Brain microvascular endothelial cell (primary cell): ENCODE measurements around the gene LLGL2.
"Not testable (repeated sequence)": the region's sequence is repeated elsewhere in the genome, so short reads cannot be mapped to it uniquely, and the experiment has no call there.

Source experiments
- DNase-seq: peaks from one replicate; pipeline ENCODE4 v3.0.0-alpha.2; 2020
- H3K27ac ChIP-seq: fragments of 250-450 bp; sonication (Bioruptor Pico); 2 replicates; pipeline ENCODE4 v1.5.1; 2020; ENCODE audit warnings: mild to moderate bottlenecking, moderate library complexity
- H3K27me3 ChIP-seq: fragments of 250-450 bp; sonication (Bioruptor Pico); replicated peaks from 2 replicates; pipeline ENCODE4 v1.5.1; 2020; ENCODE audit warnings: mild to moderate bottlenecking
- H3K36me3 ChIP-seq: fragments of 250-450 bp; sonication (Bioruptor Pico); replicated peaks from 2 replicates; pipeline ENCODE4 v1.5.1; 2020; ENCODE audit warnings: mild to moderate bottlenecking
- H3K4me3 ChIP-seq: 2 replicates; pipeline ENCODE4 v1.5.1; 2011; ENCODE audit warnings: low read depth, mild to moderate bottlenecking, control low read depth, low read length, moderate library complexity
- in situ Hi-C: cut with HindIII; loops from 2 replicates; pipeline ENCODE4 v1.10.0; 2017; ENCODE audit warnings: low sequenced_read_pairs, low pct_ligation_motif_present
- TF ChIP-seq, protein P1 (sequence below): IDR thresholded peaks from 2 replicates; pipeline ENCODE4 v1.5.1; 2011; ENCODE audit warnings: low read depth, mild to moderate bottlenecking, moderate library complexity, low read length, control low read depth, inconsistent platforms; ENCODE audit errors: missing control alignments

LLGL2 gene

DNA sequence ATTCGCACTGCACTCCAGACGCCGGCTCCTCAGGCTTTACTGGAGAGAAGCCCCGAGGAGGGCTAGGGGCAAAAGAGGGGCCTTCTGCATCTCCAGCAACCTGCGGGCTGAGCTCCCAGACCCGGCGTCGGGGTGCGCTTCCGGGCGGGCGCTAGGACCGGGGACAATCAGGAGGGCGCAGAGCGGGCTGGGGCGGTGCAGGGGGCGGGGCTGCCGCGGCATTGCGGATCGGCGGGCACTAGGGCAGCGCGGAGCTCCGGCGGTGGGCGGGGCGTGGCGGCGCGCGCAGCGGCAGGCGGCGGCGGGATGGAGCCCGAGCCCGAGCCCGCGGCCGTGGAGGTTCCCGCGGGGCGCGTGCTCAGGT, 9.3 kb upstream of the LLGL2 start, which contains the start of gene TSEN54:
Gene TSEN54 (plus strand): TSS at position 274 of the 364 bp plus-strand sequence. CDS start 33 bp downstream, at position 307.
- H3K27me3 ChIP-seq: no peaks in the 10 kb centered on the region
- peak within 1 kb of the TSS; percentile 74 for H3K4me3 ChIP-seq
- H3K27ac ChIP-seq: no peak within 1 kb of the TSS
- in situ Hi-C loops: no loop called here
- TF ChIP-seq, protein P1, sequence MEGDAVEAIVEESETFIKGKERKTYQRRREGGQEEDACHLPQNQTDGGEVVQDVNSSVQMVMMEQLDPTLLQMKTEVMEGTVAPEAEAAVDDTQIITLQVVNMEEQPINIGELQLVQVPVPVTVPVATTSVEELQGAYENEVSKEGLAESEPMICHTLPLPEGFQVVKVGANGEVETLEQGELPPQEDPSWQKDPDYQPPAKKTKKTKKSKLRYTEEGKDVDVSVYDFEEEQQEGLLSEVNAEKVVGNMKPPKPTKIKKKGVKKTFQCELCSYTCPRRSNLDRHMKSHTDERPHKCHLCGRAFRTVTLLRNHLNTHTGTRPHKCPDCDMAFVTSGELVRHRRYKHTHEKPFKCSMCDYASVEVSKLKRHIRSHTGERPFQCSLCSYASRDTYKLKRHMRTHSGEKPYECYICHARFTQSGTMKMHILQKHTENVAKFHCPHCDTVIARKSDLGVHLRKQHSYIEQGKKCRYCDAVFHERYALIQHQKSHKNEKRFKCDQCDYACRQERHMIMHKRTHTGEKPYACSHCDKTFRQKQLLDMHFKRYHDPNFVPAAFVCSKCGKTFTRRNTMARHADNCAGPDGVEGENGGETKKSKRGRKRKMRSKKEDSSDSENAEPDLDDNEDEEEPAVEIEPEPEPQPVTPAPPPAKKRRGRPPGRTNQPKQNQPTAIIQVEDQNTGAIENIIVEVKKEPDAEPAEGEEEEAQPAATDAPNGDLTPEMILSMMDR: no peak
- peak; percentile 81 for DNase-seq
- no peaks in the 10 kb centered on the region for H3K36me3 ChIP-seq

DNA sequence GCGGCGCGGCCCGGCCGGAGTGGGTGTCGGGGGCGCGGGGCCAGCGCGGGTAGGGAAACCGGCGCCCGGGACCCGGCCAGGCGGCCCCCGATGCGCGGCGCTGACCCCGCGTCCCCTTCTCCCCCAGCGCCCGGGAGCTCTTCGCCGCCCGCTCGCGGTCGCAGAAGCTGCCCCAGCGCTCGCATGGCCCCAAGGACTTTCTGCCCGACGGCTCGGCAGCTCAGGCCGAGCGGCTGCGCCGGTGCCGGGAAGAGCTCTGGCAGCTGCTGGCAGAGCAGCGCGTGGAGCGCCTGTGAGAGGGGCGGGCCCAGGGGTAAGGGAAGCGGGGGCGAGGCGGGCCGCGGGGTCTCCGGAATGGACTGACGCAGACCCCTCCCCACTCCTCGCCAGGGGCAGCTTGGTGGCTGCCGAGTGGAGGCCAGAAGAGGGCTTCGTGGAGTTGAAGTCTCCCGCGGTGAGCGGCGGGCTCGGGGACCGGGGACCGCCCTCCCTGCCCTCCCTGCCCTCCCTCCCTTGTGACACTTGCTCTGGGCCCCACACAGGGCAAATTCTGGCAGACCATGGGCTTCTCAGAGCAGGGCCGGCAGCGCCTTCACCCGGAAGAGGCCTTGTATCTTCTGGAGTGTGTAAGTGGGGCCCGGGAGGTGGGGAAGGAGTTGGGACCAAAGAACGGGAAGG, 8.7 kb upstream of the LLGL2 start:
- no peak for DNase-seq
- Histone ChIP-seq H3K4me3 (peak overlapping the region; percentile 74), H3K27me3 (no peaks in the 10 kb centered on the region), H3K27ac (no peak overlapping the region), H3K36me3 (no peaks in the 10 kb centered on the region)
- in situ Hi-C loops: no loop called here
- TF ChIP-seq, protein P1: no peak

DNA sequence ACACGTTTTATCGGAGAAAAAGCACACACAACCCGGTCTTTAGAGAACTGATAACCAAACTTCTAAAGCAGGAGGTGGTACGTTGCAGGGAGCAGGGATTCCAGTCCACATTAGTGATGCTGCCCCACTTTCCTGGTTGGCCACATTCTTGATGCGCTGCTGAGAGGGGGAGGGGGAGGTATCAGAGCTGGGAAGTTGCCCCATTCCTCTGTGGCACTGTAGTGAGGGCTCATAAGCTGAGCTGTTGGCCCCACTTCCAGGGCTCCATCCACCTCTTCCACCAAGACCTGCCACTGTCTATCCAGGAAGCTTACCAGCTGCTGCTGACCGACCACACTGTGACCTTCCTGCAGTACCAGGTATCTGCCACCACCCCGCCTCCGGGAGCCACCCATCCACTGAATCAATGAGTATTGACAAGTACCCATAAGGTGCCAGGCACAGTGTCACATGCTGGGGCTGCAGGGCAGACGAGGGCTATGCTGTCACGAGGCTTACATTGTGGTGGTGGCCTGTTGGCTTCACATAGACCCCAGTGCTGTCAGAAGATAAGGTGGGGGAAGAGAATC, 8.1 kb upstream of the LLGL2 start:
- no peak for DNase-seq
- no peaks in the 10 kb centered on the region for H3K36me3 ChIP-seq
- peak overlapping the region; percentile 74 for H3K4me3 ChIP-seq
- no peak overlapping the region for H3K27ac ChIP-seq
- TF ChIP-seq, protein P1: peak; percentile 3
- in situ Hi-C loops: no loop called here
- H3K27me3 ChIP-seq: no peaks in the 10 kb centered on the region

DNA sequence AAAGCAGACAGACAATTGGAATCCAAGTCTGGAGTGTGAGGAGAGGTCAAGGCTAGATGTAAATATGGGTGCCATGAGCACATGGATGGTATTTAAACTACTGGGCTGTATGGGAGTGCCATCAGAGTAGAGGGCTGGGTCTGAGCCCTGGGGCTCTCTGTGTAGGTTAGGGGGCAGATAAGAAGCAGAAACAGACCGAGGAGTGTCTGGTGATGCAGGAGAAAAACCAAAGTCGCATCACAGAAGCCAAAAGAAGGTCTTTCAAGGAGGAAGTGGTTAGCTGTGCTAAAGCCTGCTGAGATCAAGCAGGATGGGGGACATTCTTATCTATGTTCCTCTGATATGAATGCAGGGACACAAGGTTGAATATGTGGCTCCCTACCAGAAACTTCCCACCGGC, 7.3 kb upstream of the LLGL2 start:
- Histone ChIP-seq H3K27me3 (no peaks in the 10 kb centered on the region), H3K4me3 (no peak overlapping the region), H3K36me3 (no peaks in the 10 kb centered on the region), H3K27ac (no peak overlapping the region)
- no peak for DNase-seq
- in situ Hi-C loops: no loop called here
- TF ChIP-seq, protein P1: no peak

DNA sequence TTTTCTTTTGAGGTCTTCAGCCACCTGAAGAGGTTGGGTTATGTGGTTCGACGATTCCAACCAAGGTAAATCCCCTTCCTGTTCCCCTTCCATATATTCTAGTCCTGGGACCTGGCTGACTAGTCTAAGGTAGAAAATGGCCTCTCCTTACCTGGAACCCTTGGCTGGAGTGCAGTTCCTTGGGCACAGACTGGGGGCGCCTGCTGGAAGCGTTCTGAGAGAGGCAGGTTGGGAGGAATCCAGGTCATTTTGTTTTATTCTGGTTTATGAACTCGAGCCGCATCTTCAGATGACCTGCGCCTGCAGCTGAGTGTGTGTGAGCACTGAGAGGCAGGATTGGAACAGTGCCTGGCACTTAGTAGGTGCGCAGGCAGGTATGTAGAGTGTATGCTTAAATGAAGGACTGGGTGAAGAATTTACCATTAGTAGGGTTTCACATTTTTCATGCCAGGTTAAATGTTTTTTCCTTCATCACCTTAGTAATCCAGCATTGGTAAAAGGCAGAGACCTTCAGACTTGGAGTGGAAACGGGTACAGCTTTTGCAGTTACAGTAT, 6.4 kb upstream of the LLGL2 start:
- in situ Hi-C loops: no loop called here
- Histone ChIP-seq H3K27ac (no peak overlapping the region), H3K27me3 (no peaks in the 10 kb centered on the region), H3K36me3 (no peaks in the 10 kb centered on the region), H3K4me3 (no peak overlapping the region)
- no peak for DNase-seq
- TF ChIP-seq, protein P1: no peak

DNA sequence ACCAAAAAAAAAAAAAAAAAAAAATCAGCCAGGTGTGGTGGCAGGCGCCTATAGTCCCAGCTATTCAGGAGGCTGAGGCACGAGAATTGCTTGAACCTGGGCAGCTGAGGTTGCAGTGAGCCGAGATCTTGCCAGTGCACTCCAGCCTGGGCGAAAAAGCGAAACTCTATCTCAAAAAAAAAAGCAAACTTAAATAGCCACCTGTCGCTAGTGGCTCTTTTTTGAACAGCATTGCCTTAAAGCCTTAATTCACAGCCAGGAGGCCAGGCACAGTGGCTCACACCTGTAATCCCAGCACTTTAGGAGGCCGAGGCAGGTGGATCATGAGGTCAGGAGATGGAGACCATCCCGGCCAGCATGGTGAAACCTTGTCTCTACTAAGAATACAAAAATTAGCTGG, 5.1 kb upstream of the LLGL2 start:
- H3K4me3 ChIP-seq, DNase-seq, H3K36me3 ChIP-seq, in situ Hi-C loops, H3K27me3 ChIP-seq, H3K27ac ChIP-seq: not testable (repeated sequence)
